GM18511 (cell line): ENCODE data around the gene LPP.

Experiments used
- ATAC-seq: cut with Tn5 transposase; IDR thresholded peaks from one replicate; pipeline ENCODE4 v1.9.1; 2021; ENCODE audit warnings: mild to moderate bottlenecking, moderate library complexity; ENCODE audit not compliant: unreplicated experiment

LPP gene

DNA sequence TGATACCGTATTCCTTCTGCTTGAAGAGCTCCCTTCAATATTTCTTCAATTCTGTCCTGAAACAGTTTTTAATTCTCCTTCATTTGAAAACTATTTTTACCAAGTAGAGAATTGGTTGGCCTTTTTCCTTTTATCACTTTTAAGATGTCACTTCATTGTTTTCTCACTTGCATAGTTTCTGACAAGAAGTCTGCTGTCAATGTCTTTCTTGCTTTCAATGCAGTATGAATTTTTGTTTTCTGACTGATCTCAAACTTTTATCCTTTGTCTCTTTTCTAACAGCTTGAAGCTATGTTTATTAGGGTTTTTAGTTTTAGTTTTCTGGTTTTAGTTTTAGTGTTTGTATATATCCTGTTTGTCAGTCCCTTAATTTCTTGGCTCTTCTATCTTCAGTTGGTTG, 653.0 kb downstream of the LPP start:
- ATAC-seq, result no peak

DNA sequence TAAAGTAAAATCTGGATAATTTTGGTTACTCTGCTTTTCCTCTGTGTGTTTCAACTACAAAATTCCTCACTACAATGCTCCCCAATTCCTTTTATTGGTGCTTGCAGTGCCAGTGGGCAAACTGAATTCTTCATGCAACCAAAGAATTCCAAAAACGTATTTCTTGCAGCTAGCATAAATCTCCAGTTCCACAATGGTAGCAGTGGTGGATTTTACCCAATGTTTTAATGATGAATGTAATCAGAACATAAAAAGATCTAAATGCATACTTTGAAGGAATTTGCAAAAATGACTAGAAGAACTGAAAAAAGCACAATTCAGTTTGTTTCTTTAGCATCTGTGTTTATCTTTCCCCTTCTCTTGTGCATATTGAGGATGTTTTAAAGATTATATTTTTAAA, 658.2 kb downstream of the LPP start:
- no peak for ATAC-seq

GRCh38 chr3:188814581-188814980, 660.6 kb downstream of the LPP start:
- no peak for ATAC-seq

DNA sequence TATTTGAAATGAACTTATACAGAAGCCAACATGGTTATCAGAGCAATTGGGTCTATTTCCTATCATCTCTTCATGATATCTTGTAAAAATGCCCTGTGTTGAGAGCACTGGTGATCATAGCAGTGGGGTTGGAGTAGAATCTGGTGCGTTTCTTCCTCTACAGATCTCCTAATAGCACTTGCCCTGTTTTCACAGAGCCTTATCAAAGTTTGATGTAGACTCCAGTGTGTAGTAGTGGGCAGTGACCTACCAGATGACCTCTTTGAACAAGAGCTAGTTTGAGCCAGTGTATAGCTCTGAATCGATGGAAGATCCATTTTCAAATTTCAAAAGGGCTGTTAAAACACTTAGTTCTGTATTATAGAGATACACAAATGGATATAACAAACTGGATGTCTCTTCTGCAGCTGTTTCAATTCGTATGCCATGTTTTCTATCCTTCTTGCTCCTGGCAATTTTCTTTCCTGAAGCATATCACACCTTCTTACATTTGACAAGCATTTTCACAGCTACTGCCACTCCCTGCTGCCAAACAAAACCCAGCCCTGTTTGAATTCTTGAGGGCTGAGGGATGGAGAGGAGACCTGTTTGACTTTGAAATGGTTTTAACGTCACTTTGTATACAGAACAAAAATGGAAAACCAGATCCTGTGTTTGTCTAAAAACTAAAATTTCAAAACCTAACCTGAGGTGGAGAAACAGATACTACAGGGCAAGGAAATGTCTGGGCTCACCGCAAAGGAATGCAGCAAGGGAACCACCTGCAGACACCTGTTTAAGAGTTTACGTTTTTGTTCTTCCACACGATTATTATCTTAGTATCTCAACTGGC, 663.4 kb downstream of the LPP start:
- no peak for ATAC-seq

- ATAC-seq, result no peak
Observed at GRCh38 chr3:188817935-188818269, 663.9 kb downstream of the LPP start.

DNA sequence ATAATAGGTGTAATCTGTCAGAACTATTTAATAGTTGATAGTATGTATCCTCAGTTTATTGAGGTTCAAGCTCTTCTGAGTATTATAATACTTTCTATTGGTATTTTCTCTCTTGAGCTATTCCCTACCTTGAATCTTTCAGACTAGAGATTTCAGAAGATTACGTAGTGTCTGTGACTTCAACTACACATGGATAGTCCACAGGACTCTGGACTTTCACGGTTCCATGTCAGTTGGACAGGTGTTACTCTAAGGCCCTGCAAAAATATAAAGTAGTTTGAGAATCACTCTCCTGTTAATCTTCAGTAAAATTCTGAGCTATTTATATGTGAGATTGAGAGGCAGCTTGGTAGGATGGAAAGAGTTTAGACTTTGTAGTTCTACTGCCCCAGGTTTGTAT, 664.3 kb downstream of the LPP start:
- ATAC-seq, result no peak

- ATAC-seq, result no peak
Observed at GRCh38 chr3:188819939-188820338, 666.0 kb downstream of the LPP start.

GRCh38 chr3:188822004-188822403, 668.0 kb downstream of the LPP start:
- no peak for ATAC-seq

DNA sequence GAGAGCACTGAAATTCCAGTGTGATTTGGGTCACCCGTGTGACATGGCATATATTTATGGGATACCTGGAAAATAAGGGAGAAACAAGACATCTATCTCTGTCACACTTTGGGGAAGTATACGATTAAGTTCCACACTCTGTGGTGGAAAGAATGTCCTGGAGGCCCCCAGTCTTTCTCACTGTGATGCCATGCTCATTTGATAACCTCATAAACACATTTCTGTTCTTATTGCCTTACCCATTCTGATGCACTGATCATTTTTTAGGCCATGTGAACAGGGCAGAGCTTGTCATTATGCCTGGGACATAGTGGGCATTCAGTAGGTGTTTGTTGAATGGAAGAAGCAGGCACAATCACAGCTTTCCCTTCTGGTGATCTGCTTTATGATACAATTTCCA, 668.5 kb downstream of the LPP start:
- ATAC-seq, result no peak

GRCh38 chr3:188824566-188824965, 670.6 kb downstream of the LPP start:
- ATAC-seq, result no peak

DNA sequence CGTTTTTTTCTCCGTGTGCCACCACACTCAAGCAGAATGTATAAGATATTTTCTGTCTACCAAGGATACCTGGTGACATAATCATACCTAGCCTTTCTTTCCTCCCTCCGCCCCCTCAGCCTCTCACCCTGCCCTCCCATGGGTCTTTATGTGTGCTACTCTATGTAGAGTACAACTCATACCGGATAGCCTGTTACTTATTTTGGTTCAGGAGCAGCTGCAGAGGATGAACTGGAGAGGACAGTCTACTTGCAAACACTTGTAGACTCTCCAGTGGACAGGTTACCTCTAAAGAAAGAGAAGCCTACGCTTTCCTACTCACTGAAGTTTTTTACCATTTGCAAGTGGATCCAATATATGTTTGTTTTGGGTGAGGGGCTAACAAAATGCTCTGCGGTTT, 671.9 kb downstream of the LPP start:
- ATAC-seq, result no peak

- ATAC-seq, result no peak
Observed at GRCh38 chr3:188826574-188826973, 672.6 kb downstream of the LPP start.

- no peak for ATAC-seq
Observed at GRCh38 chr3:188827103-188827502, 673.1 kb downstream of the LPP start.

DNA sequence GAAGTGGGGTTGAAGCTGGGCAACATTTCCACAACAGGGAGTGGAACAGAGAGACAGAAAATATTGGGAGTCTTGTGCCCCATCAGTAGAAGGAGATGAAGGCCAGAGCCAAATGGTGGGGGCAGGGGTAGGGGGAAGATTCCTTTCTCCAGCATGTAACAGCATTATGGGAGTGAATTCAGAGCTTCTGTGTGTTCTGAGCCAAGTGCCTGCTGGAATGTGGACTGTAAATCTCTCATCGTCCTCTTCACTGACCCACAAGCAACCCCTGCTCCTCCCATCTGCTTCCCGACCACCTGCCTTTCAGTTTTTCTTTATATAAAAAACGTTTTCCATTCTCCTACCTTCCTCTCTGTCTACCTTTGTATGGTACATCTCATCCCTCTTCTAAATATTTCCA, 673.6 kb downstream of the LPP start:
- no peak for ATAC-seq

- no peak for ATAC-seq
Observed at GRCh38 chr3:188829130-188829529, 675.2 kb downstream of the LPP start.

GRCh38 chr3:188829576-188829975, 675.6 kb downstream of the LPP start:
- ATAC-seq, result no peak

GRCh38 chr3:188830893-188831292, 676.9 kb downstream of the LPP start:
- no peak for ATAC-seq

DNA sequence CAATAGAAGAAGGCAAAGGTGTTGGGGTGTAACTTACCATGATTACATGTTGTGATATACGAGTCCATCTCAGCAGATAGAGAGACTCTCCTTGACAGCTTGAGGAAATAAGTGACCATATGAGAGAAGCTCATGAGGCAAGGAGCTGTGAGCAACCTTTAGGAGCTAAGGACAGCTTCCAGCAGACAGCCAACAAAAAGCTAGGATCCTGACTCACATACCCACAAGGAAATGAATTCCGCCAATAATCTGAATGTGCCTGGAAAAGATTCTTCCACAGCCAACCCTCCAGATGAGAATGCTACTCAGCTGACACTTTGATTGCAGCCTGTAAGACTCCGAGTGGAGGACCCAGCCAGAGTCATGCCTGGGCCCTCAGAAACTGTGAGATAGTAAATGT, 678.2 kb downstream of the LPP start:
- ATAC-seq, result no peak

DNA sequence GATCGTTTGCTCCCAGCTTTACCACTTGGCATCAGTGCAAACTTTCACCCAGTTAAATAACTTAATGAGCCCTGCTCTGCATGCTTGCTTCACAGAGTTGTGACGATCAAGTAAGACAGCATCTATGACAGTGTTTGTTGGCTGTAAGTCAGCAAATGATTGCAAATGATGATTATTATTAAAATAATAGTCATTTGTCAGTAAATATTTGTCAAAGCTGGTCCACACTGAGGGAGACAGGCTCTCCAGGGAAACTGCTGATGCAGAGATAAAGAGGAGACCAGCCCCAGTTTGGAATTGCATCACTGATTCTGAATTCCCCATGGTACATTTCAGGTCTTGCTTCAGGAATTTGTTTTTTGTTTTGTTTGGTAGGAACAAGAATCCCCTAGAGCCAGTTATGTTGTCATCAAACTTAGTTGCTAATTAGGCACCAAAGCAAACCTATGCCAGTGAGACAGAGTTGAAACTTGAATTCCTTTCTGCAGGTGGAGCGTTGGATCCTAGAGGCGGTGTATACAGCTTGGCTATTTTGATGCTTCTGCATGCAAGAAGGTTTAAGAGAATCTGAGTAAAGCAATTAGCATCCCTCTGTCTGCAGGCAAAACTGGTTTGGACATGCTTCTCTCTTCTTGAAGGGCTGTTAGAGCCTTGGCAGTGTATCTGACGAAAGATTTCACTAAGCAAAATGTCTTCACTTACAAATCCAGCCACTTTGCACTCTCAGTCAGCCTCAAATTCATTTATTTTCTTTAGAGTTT, 679.2 kb downstream of the LPP start:
- ATAC-seq, result no peak

- no peak for ATAC-seq
Observed at GRCh38 chr3:188834349-188834748, 680.4 kb downstream of the LPP start.

DNA sequence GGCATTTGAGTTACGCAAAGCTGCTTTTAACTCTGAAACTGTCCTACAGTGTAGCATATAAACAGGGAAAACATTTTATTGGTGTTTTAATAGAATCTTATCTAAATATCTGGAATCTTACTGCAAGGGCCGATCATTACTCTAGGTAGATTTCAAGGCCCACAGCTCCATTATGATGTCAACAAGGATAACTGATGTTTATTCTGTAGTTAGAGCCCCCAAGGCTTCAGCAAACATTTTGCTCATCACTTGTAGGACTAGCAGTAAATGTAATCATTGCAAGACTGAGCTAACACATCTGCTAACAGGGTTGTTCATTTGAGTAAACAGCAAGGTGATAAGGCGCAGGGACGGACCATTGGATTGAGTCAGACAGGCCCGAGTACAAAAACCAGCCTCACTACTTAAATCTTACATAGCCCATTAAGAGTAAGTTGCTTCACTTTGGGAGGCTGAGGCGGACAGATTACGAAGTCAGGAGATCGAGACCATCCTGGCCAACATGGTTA, 685.3 kb downstream of the LPP start:
- ATAC-seq, result no peak

GRCh38 chr3:188840290-188840689, 686.3 kb downstream of the LPP start:
- no peak for ATAC-seq
